Endothelial cell (in vitro differentiated cells): Measurements from ENCODE around the gene UBAP1L. TPM values are rescaled to one million over a fixed set of nuclear protein-coding genes. Genes with fewer than 3 reads are reported as not detected.
"Not testable (repeated sequence)": the region's sequence is repeated elsewhere in the genome, so short reads cannot be mapped to it uniquely, and the experiment has no call there.

ENCODE experiments used
- DNase-seq: peaks from one replicate; pipeline ENCODE4 v3.0.0; 2021; ENCODE audit warnings: low spot score
- H3K27ac Mint-ChIP-seq: one replicate; pipeline ENCODE4 v1.8.0; 2021; ENCODE audit warnings: mixed read lengths, inconsistent platforms; ENCODE audit not compliant: unreplicated experiment
- H3K27me3 Mint-ChIP-seq: one replicate; pipeline ENCODE4 v1.8.0; 2021; ENCODE audit warnings: mild to moderate bottlenecking, moderate library complexity, mixed read lengths, inconsistent platforms; ENCODE audit not compliant: unreplicated experiment
- H3K36me3 Mint-ChIP-seq: one replicate; pipeline ENCODE4 v1.8.0; 2021; ENCODE audit warnings: mild to moderate bottlenecking, low read depth, mixed read lengths, inconsistent platforms; ENCODE audit not compliant: unreplicated experiment
- H3K4me1 Mint-ChIP-seq: one replicate; pipeline ENCODE4 v1.8.0; 2021; ENCODE audit warnings: mild to moderate bottlenecking, mixed read lengths, inconsistent platforms; ENCODE audit not compliant: unreplicated experiment
- H3K4me3 Mint-ChIP-seq: one replicate; pipeline ENCODE4 v1.8.0; 2021; ENCODE audit warnings: mild to moderate bottlenecking, mixed read lengths, inconsistent platforms; ENCODE audit not compliant: unreplicated experiment
- H3K9me3 Mint-ChIP-seq: one replicate; pipeline ENCODE4 v1.8.0; 2021; ENCODE audit warnings: mixed read lengths, inconsistent platforms; ENCODE audit not compliant: unreplicated experiment
- total RNA-seq: library from RNA; stranded (reverse); fragmentation: NEBNext Ultra II Directional; extraction: Animal tissue kit (Norgen Biotek cat#: 25700); gene quantifications from one replicate; pipeline ENCODE4 v1.2.1, GENCODE V29; 2021; ENCODE audit not compliant: unreplicated experiment
- TF ChIP-seq, protein P1 (sequence below): fragments of 200-600 bp; sonication (generic); IDR thresholded peaks from one replicate; pipeline ENCODE4 v1.5.0; 2021; ENCODE audit warnings: antibody characterized with exemption; ENCODE audit not compliant: unreplicated experiment

Gene UBAP1L
- total RNA-seq, 1 donor from 2014 or later: 1.8 TPM

DNA sequence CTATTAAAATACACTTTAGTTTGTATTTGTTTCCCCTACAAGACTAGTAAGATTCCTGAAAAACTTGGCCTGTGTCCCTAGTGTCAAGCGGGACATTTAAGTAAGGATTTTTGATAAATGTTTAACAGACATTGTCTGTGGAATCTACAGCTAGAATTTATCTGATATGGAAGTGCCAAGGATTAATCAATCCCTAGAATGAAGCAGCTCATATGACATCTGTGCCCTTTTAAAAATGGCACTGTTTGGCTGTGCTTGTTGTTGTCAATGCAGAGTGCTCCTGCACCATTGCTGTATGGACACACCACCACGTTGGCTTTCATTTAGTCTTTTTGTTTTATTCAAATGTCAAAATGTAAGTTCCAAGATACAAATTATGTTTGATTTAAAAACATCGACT lies 32.9 kb upstream of the UBAP1L start:
- TF ChIP-seq, protein P1, sequence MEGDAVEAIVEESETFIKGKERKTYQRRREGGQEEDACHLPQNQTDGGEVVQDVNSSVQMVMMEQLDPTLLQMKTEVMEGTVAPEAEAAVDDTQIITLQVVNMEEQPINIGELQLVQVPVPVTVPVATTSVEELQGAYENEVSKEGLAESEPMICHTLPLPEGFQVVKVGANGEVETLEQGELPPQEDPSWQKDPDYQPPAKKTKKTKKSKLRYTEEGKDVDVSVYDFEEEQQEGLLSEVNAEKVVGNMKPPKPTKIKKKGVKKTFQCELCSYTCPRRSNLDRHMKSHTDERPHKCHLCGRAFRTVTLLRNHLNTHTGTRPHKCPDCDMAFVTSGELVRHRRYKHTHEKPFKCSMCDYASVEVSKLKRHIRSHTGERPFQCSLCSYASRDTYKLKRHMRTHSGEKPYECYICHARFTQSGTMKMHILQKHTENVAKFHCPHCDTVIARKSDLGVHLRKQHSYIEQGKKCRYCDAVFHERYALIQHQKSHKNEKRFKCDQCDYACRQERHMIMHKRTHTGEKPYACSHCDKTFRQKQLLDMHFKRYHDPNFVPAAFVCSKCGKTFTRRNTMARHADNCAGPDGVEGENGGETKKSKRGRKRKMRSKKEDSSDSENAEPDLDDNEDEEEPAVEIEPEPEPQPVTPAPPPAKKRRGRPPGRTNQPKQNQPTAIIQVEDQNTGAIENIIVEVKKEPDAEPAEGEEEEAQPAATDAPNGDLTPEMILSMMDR: no peak
- peaks cover 12% of the 10 kb centered on the region for H3K4me1 Mint-ChIP-seq
- peaks cover 4% of the 10 kb centered on the region for H3K36me3 Mint-ChIP-seq
- H3K27ac Mint-ChIP-seq: no peak overlapping the region
- peaks cover 2% of the 10 kb centered on the region for H3K27me3 Mint-ChIP-seq
- H3K4me3 Mint-ChIP-seq: no peak overlapping the region
- DNase-seq: no peak
- no peaks in the 10 kb centered on the region for H3K9me3 Mint-ChIP-seq

GRCh38 chr15:65146438-65146837 lies 31.4 kb upstream of the UBAP1L start:
- Mint-ChIP-seq H3K9me3 (no peaks in the 10 kb centered on the region), H3K4me1 (peaks cover 12% of the 10 kb centered on the region), H3K4me3 (no peak overlapping the region), H3K27me3 (peaks cover 2% of the 10 kb centered on the region), H3K27ac (peak overlapping the region; percentile 16), H3K36me3 (peaks cover 2% of the 10 kb centered on the region)
- TF ChIP-seq, protein P1: no peak
- no peak for DNase-seq

DNA sequence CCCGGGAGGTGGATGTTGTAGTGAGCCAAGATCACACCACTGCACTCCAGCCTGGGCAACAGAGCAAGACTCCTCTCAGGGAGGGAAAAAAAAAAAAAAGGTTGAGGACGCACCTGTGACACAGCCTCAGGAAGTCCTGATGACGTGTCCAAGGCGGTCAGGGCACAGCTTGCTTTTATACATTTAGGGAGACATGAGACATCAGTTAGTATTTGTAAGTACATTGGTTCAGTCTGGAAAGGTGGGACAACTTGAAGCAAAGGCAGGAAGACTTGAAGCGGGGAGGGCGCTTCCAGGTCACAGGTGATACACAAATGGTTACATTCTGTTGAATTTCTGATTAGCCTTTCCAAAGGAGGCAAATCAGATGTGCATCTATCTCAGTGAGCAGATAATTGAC lies 23.6 kb upstream of the UBAP1L start:
- not testable (repeated sequence) for H3K27ac Mint-ChIP-seq, H3K4me1 Mint-ChIP-seq, H3K9me3 Mint-ChIP-seq, DNase-seq, H3K4me3 Mint-ChIP-seq
- Mint-ChIP-seq H3K27me3 (peaks cover 12% of the 10 kb centered on the region), H3K36me3 (peaks cover 13% of the 10 kb centered on the region)

GRCh38 chr15:65137893-65138292 lies 22.9 kb upstream of the UBAP1L start:
- not testable (repeated sequence) for H3K4me1 Mint-ChIP-seq, H3K4me3 Mint-ChIP-seq, H3K9me3 Mint-ChIP-seq, H3K27ac Mint-ChIP-seq, DNase-seq
- H3K27me3 Mint-ChIP-seq: peaks cover 12% of the 10 kb centered on the region
- H3K36me3 Mint-ChIP-seq: peaks cover 13% of the 10 kb centered on the region

DNA sequence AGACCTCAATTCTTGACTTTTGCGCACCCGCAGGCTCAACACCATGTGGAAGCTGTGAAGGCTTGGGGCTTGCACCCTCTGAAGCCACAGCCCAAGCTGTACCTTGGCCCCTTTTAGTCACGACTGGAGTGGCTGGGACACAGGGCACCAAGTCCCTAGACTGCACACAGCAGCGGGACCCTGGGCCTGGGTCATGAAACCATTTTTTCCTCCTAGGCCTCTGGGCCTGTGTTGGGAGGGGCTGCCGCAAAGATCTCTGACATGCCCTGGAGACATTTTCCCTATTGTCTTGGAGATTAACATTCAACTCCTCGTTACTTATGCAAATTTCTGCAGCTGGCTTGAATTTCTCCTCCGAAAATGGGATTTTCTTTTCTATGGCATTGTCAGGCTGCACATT lies 22.1 kb upstream of the UBAP1L start:
- not testable (repeated sequence) for H3K4me3 Mint-ChIP-seq, H3K4me1 Mint-ChIP-seq, H3K9me3 Mint-ChIP-seq, H3K27ac Mint-ChIP-seq, DNase-seq
- peaks cover 13% of the 10 kb centered on the region for H3K36me3 Mint-ChIP-seq
- peaks cover 12% of the 10 kb centered on the region for H3K27me3 Mint-ChIP-seq

DNA sequence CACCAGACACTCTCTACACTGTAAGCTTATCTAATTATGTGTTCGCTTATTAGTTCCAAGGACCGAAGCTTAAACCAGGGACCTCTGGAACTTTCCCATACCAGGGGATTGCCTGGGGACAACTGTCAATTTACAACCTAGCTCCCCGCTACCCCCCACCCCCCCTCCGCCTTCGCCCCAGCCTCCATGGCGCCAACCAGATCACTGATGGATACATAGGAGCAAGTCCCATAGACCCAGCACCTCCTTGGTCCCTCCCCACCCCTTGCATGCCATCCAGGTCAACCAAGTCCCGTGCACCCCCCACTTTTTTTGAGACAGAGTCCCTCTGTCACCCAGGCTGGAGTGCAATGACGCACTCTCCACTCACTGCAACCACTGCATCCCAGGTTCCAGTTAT lies 19.5 kb upstream of the UBAP1L start:
- Mint-ChIP-seq H3K9me3 (peaks cover 6% of the 10 kb centered on the region), H3K36me3 (peaks cover 13% of the 10 kb centered on the region), H3K27ac (no peak overlapping the region), H3K4me3 (peak overlapping the region; percentile 60), H3K4me1 (peaks cover 15% of the 10 kb centered on the region), H3K27me3 (peaks cover 12% of the 10 kb centered on the region)
- no peak for DNase-seq
- TF ChIP-seq, protein P1: no peak
